Activated naive CD8-positive, alpha-beta T cell treated with anti-CD3 and anti-CD28 coated beads, Interleukin-2, amount 50 U/mL, for 16 hours (primary cell): ENCODE measurements around the gene RBMX2.

Experiments used
- DNase-seq: peaks from one replicate; pipeline ENCODE4 v3.0.0-alpha.2; 2020; ENCODE audit warnings: low read depth, low spot score

RBMX2 gene

GRCh38 chrX:130446974-130447373, 45.2 kb downstream of the RBMX2 start:
- no peak for DNase-seq
